ENCODE measurements around the gene ATP2B2.

GRCh38 chr3:10450494-10451440 lies 54.6 kb downstream of the ATP2B2 start:
- TF ChIP-seq CTCF (tag by site-specific recombination; IDR thresholded peaks at IDR 0.05) (no peak), SCRT1 (tag by site-specific recombination; IDR thresholded peaks at IDR 0.05; ENCODE audit: borderline replicate concordance) (no peak), ZNF416 (tag by site-specific recombination; IDR thresholded peaks at IDR 0.05) (no peak), ZNF157 (tag by site-specific recombination; IDR thresholded peaks at IDR 0.05) (no peak), ZNF658 (tag by site-specific recombination; IDR thresholded peaks at IDR 0.05) (no peak), TCF7L2 (IDR thresholded peaks at IDR 0.05; ENCODE audit: borderline replicate concordance, low read depth, low read length) (no peak), ZNF146 (tag by site-specific recombination; IDR thresholded peaks at IDR 0.05) (no peak), ZNF132 (tag by site-specific recombination; IDR thresholded peaks at IDR 0.05; ENCODE audit: borderline replicate concordance) (no peak), ZNF629 (tag by site-specific recombination; IDR thresholded peaks at IDR 0.05) (no peak), ZNF626 (tag by site-specific recombination; IDR thresholded peaks at IDR 0.05) (no peak), ZSCAN5A (tag by site-specific recombination; IDR thresholded peaks at IDR 0.05) (no peak), YY1 (tag by site-specific recombination; IDR thresholded peaks at IDR 0.05) (no peak), ZNF24 (tag by site-specific recombination; IDR thresholded peaks at IDR 0.05) (no peak)
